T-helper 17 cell (primary cell): ENCODE results near the gene ALOXE3. TPM values are rescaled to one million over a fixed set of nuclear protein-coding genes. Genes with fewer than 3 reads are reported as not detected.
A peak's percentile ranks its signal among the peaks of the same experiment; 100 is the strongest.
"Not testable (repeated sequence)": the region's sequence is repeated elsewhere in the genome, so short reads cannot be mapped to it uniquely, and the experiment has no call there.

Experiments
- ATAC-seq: fragments of 150-1000 bp; cut with Tn5 transposase; 2 replicates; pipeline ENCODE4 v1.10.0; 2021; ENCODE audit warnings: mild to moderate bottlenecking, moderate library complexity
- DNase-seq, 3 donors: peaks; one replicate each; pipeline versions ENCODE4 v3.0.0 to v3.0.0-alpha.2; 2020 to 2021
- H3K9me3 ChIP-seq: one replicate; pipeline ENCODE4 v1.7.0; 2013; ENCODE audit warnings: low read length, mild to moderate bottlenecking; ENCODE audit not compliant: control insufficient read depth, poor library complexity, severe bottlenecking
- H3K27ac Mint-ChIP-seq: one replicate; pipeline ENCODE4 v1.8.0; 2022; ENCODE audit warnings: mild to moderate bottlenecking, moderate library complexity, mixed read lengths
- H3K27me3 Mint-ChIP-seq: one replicate; pipeline ENCODE4 v1.8.0; 2022; ENCODE audit warnings: mixed read lengths
- H3K36me3 Mint-ChIP-seq: one replicate; pipeline ENCODE4 v1.8.0; 2022; ENCODE audit warnings: low read depth, mixed read lengths
- H3K4me1 Mint-ChIP-seq: one replicate; pipeline ENCODE4 v1.8.0; 2022; ENCODE audit warnings: mild to moderate bottlenecking, mixed read lengths
- H3K4me3 Mint-ChIP-seq: one replicate; pipeline ENCODE4 v1.8.0; 2022; ENCODE audit warnings: mild to moderate bottlenecking, moderate library complexity, mixed read lengths
- total RNA-seq, 4 donors: library from RNA in 2 of 4; stranded (reverse) in 2 of 4; gene quantifications; one replicate each; pipeline ENCODE4 v1.2.3 and lab custom pipeline; 2022 to 2026

Gene ALOXE3
- total RNA-seq, 2 donors from 2014 or later, result not detected

- Mint-ChIP-seq H3K27me3 (peaks cover 63% of the 10 kb centered on the region), H3K4me3 (peak overlapping the region; percentile 97), H3K27ac (peak overlapping the region; percentile 99), H3K36me3 (peaks cover 2% of the 10 kb centered on the region), H3K4me1 (peaks cover 58% of the 10 kb centered on the region)
- ATAC-seq (peak; percentile 66), DNase-seq (peak in 2 of 3 donors; percentile 60 to 73)
- no peaks in the 10 kb centered on the region for H3K9me3 ChIP-seq
Observed at GRCh38 chr17:8119581-8120519, 1.5 kb upstream of the ALOXE3 start.

GRCh38 chr17:8118769-8119580, 661 bp upstream of the ALOXE3 start:
- Mint-ChIP-seq H3K27ac (peak overlapping the region; percentile 99), H3K36me3 (peaks cover 2% of the 10 kb centered on the region), H3K4me1 (peaks cover 50% of the 10 kb centered on the region), H3K4me3 (peak overlapping the region; percentile 97), H3K27me3 (peaks cover 66% of the 10 kb centered on the region)
- no peaks in the 10 kb centered on the region for H3K9me3 ChIP-seq
- ATAC-seq (peak; percentile 69), DNase-seq (peak; percentile 73 to 79 (median 74))

DNA sequence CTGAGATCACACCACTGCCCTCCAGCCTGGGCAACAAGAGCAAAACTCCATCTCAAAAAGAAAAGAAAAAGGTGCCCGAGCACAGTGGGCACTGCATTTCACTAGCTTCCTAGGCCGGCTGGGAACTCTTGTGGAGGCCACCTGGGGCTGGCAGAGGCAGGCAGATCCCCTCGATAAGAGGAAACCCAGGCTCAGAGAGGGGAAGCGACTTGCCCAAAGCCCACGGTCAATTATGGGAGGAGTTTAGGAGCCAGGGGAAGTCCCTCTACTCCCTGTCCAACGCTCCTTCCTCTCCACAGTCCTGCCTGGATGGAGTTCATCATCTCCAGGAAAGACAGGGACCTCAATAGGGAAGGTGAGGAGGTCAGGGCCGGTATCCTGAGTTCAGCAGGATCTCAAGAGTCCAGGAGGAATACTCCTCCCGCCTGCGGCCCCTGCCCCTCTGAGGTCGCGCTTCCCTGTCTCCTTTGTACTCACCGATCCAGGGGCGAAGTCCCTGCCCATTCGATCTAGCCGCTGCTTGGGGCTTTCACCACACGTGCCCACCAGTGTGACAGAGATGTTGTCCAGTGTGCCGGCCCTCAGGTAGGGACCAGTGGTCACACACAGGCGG, 841 bp downstream of the ALOXE3 start:
- H3K9me3 ChIP-seq, result no peaks in the 10 kb centered on the region
- Mint-ChIP-seq H3K4me1 (peaks cover 37% of the 10 kb centered on the region), H3K27ac (peak overlapping the region; percentile 99), H3K27me3 (peaks cover 65% of the 10 kb centered on the region), H3K36me3 (peaks cover 2% of the 10 kb centered on the region), H3K4me3 (peak overlapping the region; percentile 97)
- ATAC-seq, result no peak
- DNase-seq, result no peak

- Mint-ChIP-seq H3K27me3 (peaks cover 63% of the 10 kb centered on the region), H3K27ac (no peak overlapping the region), H3K36me3 (peaks cover 2% of the 10 kb centered on the region), H3K4me3 (no peak overlapping the region), H3K4me1 (peaks cover 35% of the 10 kb centered on the region)
- H3K9me3 ChIP-seq, result no peaks in the 10 kb centered on the region
- ATAC-seq, result no peak
- DNase-seq, result no peak
Observed at GRCh38 chr17:8116776-8117175, 1.5 kb downstream of the ALOXE3 start.

GRCh38 chr17:8110907-8111306, 7.4 kb downstream of the ALOXE3 start:
- Mint-ChIP-seq H3K27ac (peak overlapping the region; percentile 53), H3K27me3 (peaks cover 37% of the 10 kb centered on the region), H3K36me3 (no peaks in the 10 kb centered on the region), H3K4me3 (peak overlapping the region; percentile 65), H3K4me1 (peaks cover 6% of the 10 kb centered on the region)
- H3K9me3 ChIP-seq, result no peaks in the 10 kb centered on the region
- DNase-seq (no peak), ATAC-seq (no peak)

DNA sequence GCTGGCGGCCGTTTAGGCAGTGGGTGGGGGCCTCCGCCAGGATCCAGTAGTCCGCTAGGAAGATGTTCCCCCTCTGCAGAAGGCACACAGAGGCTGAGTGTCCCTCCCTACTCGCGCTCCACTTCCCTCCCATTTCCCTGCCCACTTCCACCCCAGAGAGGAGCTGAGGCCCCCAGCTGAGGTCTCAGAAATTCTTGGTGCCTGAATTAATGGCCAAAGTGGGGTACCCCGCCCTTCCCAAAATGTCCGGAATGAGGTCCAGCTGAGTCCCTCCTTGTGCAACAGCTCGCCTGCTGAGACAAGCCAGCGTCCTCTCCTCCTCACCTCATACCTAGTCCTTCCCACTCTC, 7.9 kb downstream of the ALOXE3 start:
- H3K27ac Mint-ChIP-seq, result peak overlapping the region; percentile 53
- H3K4me1 Mint-ChIP-seq, result peaks cover 8% of the 10 kb centered on the region
- no peaks in the 10 kb centered on the region for H3K9me3 ChIP-seq
- peaks cover 32% of the 10 kb centered on the region for H3K27me3 Mint-ChIP-seq
- H3K36me3 Mint-ChIP-seq, result no peaks in the 10 kb centered on the region
- ATAC-seq (no peak), DNase-seq (no peak)
- H3K4me3 Mint-ChIP-seq, result no peak overlapping the region

DNA sequence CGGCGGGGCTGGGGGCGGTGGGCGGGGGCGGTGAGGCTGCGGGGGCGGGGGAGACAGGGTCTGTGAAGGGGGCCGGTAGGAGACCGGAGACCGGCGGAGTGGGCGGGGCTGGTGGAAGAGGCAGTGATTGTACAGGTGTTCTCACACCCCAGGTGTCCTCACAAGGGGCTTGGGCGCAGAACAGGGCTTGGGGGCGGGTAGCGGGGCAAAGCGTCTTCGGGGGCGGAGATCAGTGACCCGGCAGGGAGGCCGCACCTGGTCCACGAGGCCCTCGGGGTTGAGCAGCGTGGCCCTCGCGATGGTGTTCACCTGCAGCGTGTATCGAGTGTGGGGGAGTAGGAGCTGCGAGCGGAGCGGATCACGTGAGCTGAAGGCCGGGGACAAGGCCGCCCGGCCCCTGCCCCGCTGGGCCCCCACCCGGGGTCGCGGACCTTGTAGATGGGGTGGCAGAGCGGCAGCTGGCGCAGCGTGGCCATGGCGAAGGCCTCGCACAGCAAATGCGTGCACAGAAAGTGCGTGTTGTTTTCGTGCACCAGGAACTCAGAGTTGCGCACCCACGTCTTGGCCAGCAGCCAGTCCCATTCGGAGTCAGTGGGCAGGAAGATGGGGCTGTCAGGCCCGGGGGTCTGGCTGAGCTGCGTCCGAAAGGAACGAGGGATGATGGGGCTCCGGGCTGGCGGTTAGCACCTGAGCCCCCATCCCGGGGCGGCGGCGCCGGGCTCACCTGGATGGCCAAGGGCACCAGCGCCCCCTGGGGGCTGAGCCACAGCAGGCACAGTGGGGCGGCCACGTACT, 8.5 kb downstream of the ALOXE3 start:
- DNase-seq (peak; percentile 75 to 83 (median 82)), ATAC-seq (peak; percentile 98)
- H3K36me3 Mint-ChIP-seq, result no peaks in the 10 kb centered on the region
- peaks cover 26% of the 10 kb centered on the region for H3K27me3 Mint-ChIP-seq
- peak overlapping the region; percentile 31 for H3K4me3 Mint-ChIP-seq
- H3K4me1 Mint-ChIP-seq, result peaks cover 8% of the 10 kb centered on the region
- H3K27ac Mint-ChIP-seq, result peak overlapping the region; percentile 53
- H3K9me3 ChIP-seq, result no peaks in the 10 kb centered on the region

- Mint-ChIP-seq H3K4me3 (peak overlapping the region; percentile 12), H3K4me1 (peaks cover 7% of the 10 kb centered on the region), H3K36me3 (no peaks in the 10 kb centered on the region), H3K27ac (no peak overlapping the region), H3K27me3 (peaks cover 19% of the 10 kb centered on the region)
- ATAC-seq, result no peak
- H3K9me3 ChIP-seq, result no peaks in the 10 kb centered on the region
- no peak for DNase-seq
Observed at GRCh38 chr17:8108972-8109660, 9.2 kb downstream of the ALOXE3 start.

GRCh38 chr17:8106980-8107379, 11.3 kb downstream of the ALOXE3 start:
- not testable (repeated sequence) for ATAC-seq, H3K27ac Mint-ChIP-seq, H3K4me1 Mint-ChIP-seq, H3K36me3 Mint-ChIP-seq, H3K9me3 ChIP-seq, DNase-seq
- peaks cover 11% of the 10 kb centered on the region for H3K27me3 Mint-ChIP-seq
- H3K4me3 Mint-ChIP-seq, result peak overlapping the region; percentile 33

- H3K9me3 ChIP-seq, result no peaks in the 10 kb centered on the region
- no peak overlapping the region for H3K27ac Mint-ChIP-seq
- H3K36me3 Mint-ChIP-seq, result no peaks in the 10 kb centered on the region
- ATAC-seq (no peak), DNase-seq (no peak)
- H3K4me1 Mint-ChIP-seq, result peaks cover 6% of the 10 kb centered on the region
- peaks cover 7% of the 10 kb centered on the region for H3K27me3 Mint-ChIP-seq
- no peak overlapping the region for H3K4me3 Mint-ChIP-seq
Observed at GRCh38 chr17:8105957-8106398, 12.3 kb downstream of the ALOXE3 start.

GRCh38 chr17:8104911-8105310, 13.4 kb downstream of the ALOXE3 start:
- Mint-ChIP-seq H3K27me3 (peaks cover 5% of the 10 kb centered on the region), H3K27ac (no peak overlapping the region), H3K36me3 (no peaks in the 10 kb centered on the region), H3K4me3 (no peak overlapping the region), H3K4me1 (peaks cover 5% of the 10 kb centered on the region)
- ATAC-seq (no peak), DNase-seq (no peak)
- no peaks in the 10 kb centered on the region for H3K9me3 ChIP-seq

- DNase-seq, result no peak
- H3K4me3 Mint-ChIP-seq, result no peak overlapping the region
- peaks cover 5% of the 10 kb centered on the region for H3K4me1 Mint-ChIP-seq
- no peak overlapping the region for H3K27ac Mint-ChIP-seq
- no peak for ATAC-seq
- H3K27me3 Mint-ChIP-seq, result peaks cover 5% of the 10 kb centered on the region
- no peaks in the 10 kb centered on the region for H3K9me3 ChIP-seq
- no peaks in the 10 kb centered on the region for H3K36me3 Mint-ChIP-seq
Observed at GRCh38 chr17:8103549-8103948, 14.8 kb downstream of the ALOXE3 start.
